Measurements from ENCODE around the gene C19orf25. TPM values are rescaled to one million over a fixed set of nuclear protein-coding genes. Genes with fewer than 3 reads are reported as not detected.

Gene C19orf25
- total and polyA plus RNA-seq, 8 donors = 17.7 to 32.2 (median 24.7) TPM

DNA sequence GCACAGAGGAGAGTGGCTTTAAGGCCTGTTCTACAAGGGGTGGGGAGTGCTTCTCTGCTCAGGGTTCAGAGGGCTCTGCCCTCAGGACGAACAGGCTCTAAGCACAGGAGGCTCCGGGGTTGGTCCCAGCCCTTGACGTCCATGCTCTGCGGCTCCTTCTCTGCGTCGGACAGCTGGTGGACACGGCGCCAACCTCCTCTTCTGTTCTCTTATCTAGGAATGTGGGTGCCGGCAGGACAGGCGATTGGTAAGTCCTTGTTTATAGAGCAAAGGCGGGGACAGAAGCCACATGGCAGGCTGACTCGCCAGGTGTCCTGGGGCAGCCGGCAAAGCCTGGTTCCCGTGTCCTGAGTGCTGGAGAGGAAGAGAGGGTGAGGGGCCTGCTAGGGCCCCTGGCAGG, 49.3 kb downstream of the C19orf25 start:
- ATAC-seq (peak; percentile 54), DNase-seq (no peak)
- no peak overlapping the region for H3K4me3 ChIP-seq
- peaks cover 0 to 100% of the 10 kb centered on the region in 2 donors for H3K36me3 ChIP-seq
- H3K9me3 ChIP-seq = no peaks in the 10 kb centered on the region
- intact Hi-C loops (cut with DNase I) = no loop called here
- no peaks in the 10 kb centered on the region for H3K4me1 ChIP-seq
- TF ChIP-seq, protein P1, sequence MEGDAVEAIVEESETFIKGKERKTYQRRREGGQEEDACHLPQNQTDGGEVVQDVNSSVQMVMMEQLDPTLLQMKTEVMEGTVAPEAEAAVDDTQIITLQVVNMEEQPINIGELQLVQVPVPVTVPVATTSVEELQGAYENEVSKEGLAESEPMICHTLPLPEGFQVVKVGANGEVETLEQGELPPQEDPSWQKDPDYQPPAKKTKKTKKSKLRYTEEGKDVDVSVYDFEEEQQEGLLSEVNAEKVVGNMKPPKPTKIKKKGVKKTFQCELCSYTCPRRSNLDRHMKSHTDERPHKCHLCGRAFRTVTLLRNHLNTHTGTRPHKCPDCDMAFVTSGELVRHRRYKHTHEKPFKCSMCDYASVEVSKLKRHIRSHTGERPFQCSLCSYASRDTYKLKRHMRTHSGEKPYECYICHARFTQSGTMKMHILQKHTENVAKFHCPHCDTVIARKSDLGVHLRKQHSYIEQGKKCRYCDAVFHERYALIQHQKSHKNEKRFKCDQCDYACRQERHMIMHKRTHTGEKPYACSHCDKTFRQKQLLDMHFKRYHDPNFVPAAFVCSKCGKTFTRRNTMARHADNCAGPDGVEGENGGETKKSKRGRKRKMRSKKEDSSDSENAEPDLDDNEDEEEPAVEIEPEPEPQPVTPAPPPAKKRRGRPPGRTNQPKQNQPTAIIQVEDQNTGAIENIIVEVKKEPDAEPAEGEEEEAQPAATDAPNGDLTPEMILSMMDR (IDR thresholded peaks at IDR 0.05) = no peak
- no peak overlapping the region for H3K27ac ChIP-seq
- H3K27me3 ChIP-seq = no peaks in the 10 kb centered on the region

DNA sequence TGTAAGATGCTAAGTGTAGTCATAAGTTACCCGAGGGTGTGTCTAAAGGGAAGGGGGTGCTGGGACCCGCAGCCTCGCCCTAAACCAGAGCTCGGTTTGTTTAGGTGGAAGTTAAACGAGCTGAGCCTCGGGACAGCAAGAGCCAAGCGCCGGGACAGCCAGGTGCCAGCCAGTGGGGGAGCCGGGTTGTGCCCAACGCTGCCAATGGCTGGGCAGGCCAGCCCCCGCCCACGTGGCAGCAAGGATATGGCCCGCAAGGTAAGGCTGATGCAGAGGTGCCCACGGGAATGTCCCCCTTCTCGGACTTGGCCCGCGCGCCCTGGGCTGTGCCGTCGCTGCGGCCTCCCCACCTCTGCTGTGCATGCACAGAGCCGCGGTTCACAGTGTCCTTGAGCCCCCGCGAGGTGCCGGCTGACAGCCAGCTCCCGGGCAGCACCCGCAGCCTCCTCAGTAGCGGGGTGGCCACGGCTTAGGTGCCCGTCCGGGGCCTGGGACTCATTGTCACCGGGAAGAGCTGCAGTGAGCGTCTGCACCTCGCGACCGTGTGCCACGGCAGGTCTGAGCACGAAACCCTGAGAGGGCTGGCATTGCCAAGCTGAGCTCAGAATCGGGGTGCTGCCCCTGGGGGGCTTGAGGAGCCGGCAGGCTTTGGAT, 50.1 kb downstream of the C19orf25 start:
- no peaks in the 10 kb centered on the region for H3K27me3 ChIP-seq
- H3K4me1 ChIP-seq = no peaks in the 10 kb centered on the region
- H3K4me3 ChIP-seq = no peak overlapping the region
- DNase-seq (peak in 1 of 4 donors; percentile 77), ATAC-seq (no peak)
- TF ChIP-seq, protein P1 (IDR thresholded peaks at IDR 0.05) = no peak
- H3K9me3 ChIP-seq = no peaks in the 10 kb centered on the region
- peaks cover 0 to 98% of the 10 kb centered on the region in 2 donors for H3K36me3 ChIP-seq
- H3K27ac ChIP-seq = no peak overlapping the region
- intact Hi-C loops (cut with DNase I) = no loop called here

DNA sequence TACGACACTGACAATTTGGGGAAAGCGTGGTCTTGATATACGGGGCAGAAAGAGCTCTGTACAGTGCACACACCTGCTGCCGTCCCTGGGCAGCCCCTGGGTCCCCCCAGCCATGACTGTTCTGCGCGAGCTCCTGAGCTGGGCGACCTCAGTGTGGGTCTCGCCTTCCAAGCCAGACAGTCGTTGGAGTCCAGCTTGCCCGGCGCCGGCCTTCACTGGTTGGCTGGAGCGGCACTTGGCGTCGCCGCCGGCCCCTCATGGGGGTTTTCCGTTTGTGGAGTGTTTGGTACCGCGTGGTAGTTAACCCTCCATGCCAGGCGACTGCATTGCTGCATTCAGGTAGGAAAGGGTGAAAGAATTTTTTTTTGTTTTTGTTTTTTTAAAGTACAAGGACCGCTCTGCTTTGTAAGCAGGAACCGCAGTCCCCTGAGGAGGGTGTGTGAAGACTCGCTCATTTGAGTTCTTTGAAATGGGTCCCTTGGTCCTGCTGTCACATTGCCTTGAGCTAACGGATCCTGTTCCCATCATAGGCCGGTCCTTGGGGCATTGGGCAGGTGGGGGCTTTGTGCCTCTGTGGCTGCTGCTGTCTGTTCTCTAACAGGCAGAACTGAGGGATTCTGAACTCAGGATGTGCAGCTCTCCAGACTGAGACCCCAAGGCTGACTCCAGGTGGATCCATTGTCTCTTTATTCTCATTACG, 51.6 kb downstream of the C19orf25 start:
- Histone ChIP-seq H3K4me1 (peaks cover 0 to 3% of the 10 kb centered on the region in 2 donors), H3K36me3 (peaks cover 0 to 98% of the 10 kb centered on the region in 2 donors), H3K9me3 (no peaks in the 10 kb centered on the region), H3K27me3 (no peaks in the 10 kb centered on the region), H3K27ac (no peak overlapping the region), H3K4me3 (no peak overlapping the region)
- DNase-seq = no peak
- intact Hi-C loops (cut with DNase I) = no loop called here
- TF ChIP-seq, protein P1 (IDR thresholded peaks at IDR 0.05) = no peak
- ATAC-seq = no peak

DNA sequence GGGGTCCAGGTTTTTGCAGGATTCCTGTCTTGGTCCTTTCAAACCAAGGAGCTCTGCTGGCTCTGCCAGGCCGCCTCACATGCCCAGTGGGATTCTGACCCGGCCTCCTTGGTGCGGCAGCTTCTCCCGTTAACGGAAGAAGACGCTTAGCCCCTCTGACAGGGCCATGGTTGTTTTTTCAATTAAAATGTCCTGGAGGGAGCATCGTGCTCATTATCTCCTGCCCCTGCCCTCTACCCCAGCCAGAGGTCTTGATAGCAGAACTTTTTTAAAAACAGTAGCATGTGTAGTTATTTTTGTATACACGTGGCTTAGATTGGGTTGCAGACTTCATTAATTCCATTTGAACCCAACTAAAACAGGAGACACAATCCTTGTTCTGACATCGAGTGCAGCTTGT, 52.3 kb downstream of the C19orf25 start:
- Histone ChIP-seq H3K4me3 (no peak overlapping the region), H3K4me1 (peaks cover 0 to 3% of the 10 kb centered on the region in 2 donors), H3K27me3 (no peaks in the 10 kb centered on the region), H3K36me3 (peaks cover 0 to 98% of the 10 kb centered on the region in 2 donors), H3K27ac (no peak overlapping the region), H3K9me3 (no peaks in the 10 kb centered on the region)
- intact Hi-C loops (cut with DNase I) = no loop called here
- ATAC-seq (no peak), DNase-seq (no peak)
- TF ChIP-seq, protein P1 (IDR thresholded peaks at IDR 0.05) = no peak

DNA sequence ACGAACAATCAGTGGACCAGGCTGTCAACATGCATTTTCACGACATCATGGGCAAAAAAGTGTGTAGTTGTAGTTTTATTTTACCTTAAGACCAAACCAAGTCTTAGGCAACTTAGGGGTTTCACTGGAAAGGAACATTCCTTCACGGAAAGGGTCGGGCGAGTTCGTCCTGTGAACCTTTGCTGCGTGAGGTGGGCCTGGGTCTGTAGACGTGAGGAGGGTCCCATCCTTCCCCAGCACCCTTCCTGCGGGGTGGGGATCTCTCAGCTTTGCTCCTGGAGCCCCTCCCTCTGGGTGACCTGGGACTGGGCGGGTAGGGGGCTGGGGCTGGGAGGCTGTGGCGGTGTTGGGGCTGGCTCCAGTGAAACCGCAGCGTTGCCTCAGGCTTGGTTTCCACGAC, 53.1 kb downstream of the C19orf25 start:
- Histone ChIP-seq H3K36me3 (peaks cover 0 to 98% of the 10 kb centered on the region in 2 donors), H3K4me1 (peaks cover 0 to 3% of the 10 kb centered on the region in 2 donors), H3K4me3 (no peak overlapping the region), H3K9me3 (no peaks in the 10 kb centered on the region), H3K27me3 (no peaks in the 10 kb centered on the region), H3K27ac (no peak overlapping the region)
- ATAC-seq = no peak
- intact Hi-C loops (cut with DNase I) = no loop called here
- no peak for DNase-seq
- TF ChIP-seq, protein P1 (IDR thresholded peaks at IDR 0.05) = no peak

All from left lung (tissue), 10 donors.